Measurements from ENCODE around the gene ALX3.
"Not testable (repeated sequence)": the region's sequence is repeated elsewhere in the genome, so short reads cannot be mapped to it uniquely, and the experiment has no call there.

Gene ALX3

DNA sequence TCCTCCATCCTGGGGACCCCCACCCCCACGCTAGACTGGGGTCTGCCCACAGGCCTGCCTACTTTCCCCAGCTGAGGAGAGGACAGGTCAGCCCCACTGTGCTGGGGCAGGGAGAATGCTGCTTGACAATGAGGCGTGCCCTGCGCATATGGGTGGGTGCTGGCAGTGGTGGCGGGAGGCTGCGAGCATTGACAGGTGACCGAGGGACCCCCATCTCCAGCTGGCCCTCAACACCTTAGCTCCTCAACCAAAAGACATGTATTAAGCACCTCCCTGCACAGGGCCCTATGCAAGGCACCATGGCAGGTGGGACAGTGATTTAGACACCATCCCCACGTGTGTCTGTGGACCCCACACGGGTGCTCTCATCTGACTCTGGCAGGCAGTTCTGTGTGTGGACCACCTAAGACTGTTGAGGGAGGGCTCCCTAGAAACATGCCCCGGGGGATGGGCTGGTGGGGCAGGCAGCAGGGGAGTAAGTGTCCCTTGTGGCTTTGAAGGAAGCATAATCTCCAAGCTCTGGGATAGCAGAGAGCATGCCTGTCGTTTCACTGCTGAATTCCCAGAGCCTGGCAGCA lies 18.4 kb upstream of the ALX3 start:
- no peak for DNase-seq

GRCh38 chr1:110087812-110088738 lies 17.6 kb upstream of the ALX3 start:
- DNase-seq: no peak

DNA sequence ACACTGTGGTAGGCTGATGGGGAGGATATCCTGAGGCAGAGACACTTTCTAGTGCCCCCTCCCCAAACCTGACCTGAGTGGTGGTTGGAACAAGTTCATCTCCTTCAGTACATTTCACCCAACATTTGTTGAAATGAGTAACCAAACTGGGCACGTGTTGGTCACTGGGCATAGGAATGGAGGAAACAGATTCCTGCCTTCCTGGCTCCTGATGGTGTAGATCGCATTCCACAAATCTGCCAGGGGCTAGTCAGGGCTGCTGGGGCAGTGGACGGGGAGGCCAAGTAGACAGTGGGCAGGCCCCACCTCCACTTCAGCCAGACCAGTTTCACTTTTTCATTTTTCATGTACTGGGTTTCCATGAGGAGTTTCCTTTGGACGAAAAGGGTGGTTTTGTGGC lies 16.5 kb upstream of the ALX3 start:
- no peak for DNase-seq

GRCh38 chr1:110085671-110086070 lies 15.2 kb upstream of the ALX3 start:
- DNase-seq: no peak

- no peak for DNase-seq
Measured at GRCh38 chr1:110084227-110085078, 14.0 kb upstream of the ALX3 start.

DNA sequence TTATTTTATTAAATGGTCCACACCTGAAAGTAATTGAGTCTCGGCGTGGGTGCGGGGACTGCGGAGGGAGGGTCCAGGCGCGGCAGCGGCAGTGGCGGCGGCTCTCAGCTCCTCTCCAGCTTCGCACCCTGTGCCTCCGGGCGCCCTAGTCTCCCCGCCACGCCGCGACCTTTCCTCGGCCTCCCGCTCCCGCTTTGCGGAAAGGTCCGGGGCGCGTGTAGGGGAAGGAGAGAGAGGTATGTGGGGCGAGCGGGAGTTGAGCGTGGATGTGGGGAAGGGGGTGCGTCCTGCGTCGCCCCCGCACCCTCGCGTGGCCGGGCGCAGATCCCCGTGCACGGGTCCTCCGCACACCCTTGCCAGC lies 13.4 kb upstream of the ALX3 start:
- DNase-seq: no peak

- DNase-seq: no peak
Measured at GRCh38 chr1:110083061-110083865, 12.8 kb upstream of the ALX3 start.

- DNase-seq: no peak
Measured at GRCh38 chr1:110082477-110082876, 12.0 kb upstream of the ALX3 start.

- no peak for DNase-seq
Measured at GRCh38 chr1:110081061-110081460, 10.6 kb upstream of the ALX3 start.

- DNase-seq: not testable (repeated sequence)
Measured at GRCh38 chr1:110079995-110080394, 9.5 kb upstream of the ALX3 start.

DNA sequence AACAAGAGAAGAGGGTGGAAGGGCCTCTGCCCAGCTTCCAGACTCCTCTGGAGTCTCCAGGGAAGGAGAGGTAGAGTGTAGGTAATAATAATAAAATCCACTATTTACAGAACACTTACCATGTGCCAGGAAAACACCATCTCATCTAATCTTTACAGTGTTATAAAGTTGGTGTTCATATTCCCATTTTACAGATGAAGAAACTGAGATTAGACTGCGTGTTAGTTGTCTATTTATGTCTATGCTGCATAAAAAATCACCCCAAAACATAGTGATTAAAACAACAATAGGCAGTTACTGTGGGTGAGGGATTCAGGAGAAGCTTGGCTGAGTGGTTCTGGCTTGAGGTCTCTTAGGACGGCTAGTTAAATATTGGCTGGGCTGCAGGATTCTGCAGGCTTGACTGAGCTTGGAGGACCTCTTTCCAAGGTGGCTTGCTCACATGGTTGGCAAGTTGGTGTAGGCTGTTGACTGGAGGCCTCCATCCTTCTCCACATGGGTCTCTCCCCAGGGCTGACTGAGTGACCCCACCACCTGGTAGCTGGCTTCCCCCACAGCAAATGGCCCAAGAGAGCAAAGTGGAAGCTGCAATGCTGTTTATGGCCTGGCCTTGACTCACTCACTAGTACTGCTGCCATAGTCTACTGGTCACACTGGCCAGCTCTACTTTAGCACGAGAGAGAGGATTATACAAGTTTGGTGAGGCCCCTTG lies 6.5 kb upstream of the ALX3 start:
- no peak for DNase-seq

DNA sequence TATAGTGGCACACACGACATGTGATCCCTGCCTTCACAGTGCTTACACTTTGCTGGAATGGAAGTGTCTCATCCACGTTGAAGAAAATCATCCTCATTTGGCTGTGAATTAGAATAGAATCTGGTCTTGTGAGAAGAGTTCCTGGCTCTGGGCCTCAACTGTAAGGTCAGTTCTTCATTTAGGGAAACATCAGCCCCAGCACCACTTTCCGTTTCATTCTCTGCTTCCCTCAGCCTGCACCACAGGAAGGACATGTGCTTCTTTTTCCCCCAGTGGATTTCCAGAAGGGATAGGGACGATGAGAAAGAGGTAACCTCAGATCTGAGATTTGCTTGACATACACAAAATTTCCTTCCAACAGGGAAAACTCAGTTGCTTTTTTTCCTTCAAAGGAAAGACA lies 3.7 kb upstream of the ALX3 start:
- no peak for DNase-seq

- no peak for DNase-seq
Measured at GRCh38 chr1:110070282-110070669, 196 bp downstream of the ALX3 start.

DNA sequence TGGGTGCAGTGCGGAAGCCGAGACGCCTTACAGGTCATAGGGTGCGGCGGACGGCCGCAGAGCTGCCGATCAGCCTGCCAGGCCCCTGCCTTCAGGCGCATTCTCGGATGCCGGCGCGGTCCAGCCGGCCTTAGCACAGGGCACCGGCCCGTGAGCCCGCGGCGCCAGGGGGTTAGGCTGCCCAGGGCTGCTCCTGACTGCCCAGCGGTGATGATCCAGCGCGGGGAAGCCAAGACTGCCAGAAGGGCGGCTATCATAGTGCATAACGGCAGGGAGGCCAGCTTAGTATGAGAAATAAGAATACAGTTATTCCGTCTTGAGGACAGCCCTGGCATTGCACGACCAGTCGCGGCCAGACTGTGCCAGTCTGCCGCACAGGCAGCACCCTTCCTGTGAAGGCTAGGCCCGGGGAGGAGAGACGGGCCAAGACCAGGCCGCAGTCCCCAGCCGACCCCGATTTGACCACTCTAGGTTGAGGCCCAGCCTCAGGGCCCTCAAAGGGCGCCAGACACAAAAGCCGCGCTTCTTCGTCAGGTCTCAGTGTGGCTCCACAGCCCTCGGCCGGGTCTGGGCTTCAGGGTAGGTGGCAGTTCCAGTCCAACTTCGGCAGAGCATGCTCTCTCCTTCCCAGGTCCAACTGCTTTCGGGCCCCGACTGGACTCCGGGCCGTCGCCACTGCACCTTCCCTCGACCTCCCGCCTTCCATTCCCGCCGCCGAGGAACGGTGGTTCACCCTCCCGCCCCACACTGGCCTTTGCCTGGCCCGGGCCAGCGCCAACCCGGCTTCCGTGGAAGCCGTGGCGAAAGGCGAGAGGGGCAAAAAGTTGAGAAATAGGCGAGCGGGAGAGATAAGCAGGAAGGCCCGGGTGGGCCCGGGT lies 829 bp downstream of the ALX3 start:
- DNase-seq: no peak

DNA sequence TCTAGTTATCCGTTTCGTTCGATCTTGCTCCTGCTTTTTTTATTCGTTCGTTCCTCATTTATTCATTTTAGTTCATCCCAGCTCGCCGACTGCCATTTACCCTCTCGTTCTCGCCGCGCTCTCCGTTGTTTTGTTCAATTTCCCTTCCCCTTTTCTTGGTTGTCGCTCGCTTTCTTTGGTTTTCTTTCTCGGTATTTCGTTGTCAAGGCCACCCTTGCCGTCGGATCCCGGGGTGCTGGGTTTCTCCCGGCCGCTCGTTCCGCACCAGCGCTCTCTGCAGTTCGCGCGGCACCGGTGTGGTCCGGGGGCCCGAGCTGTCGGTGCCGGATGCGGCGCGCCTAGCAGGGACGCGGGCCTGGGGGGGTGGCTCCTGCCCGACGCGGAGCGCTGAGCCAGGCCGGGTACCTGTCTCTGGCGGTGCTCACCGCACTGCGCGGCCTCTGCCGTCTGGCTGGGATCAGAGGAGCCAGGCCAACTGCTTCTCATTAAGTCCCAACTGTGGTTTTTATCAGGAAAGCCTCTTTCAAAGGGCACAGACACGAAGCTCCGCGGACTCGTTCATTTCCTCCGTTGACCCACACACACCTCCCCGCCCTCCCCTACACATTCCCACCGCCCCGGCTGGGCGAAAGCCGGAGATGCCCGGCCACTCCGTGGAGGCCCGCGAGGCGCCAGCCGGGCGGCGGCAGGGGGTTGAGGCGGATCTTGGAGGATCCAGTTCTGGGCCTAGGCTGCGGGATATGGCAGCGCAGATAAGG lies 1.6 kb downstream of the ALX3 start:
- DNase-seq: no peak

- DNase-seq: no peak
Measured at GRCh38 chr1:110067893-110068645, 2.4 kb downstream of the ALX3 start.

- no peak for DNase-seq
Measured at GRCh38 chr1:110067479-110067892, 3.0 kb downstream of the ALX3 start.

DNA sequence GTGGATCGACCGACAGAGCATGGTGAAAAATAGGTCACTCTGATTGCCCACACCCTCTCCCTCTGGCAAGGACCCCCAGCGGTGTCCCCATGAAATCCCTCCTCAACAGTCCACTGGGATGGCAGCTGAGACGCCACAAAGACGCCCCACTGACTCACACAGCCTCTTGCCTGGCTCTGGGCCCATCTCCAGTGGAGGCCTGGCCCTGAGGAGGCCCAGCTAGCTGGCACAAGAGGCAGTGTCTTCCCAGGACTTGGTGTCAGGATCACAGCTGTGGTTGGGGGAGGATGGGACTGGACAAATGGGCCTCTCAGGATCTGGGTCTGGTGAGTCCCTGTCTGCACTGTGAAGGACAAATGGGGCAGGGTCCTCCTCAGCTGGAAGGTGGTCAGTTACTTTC lies 4.6 kb downstream of the ALX3 start:
- DNase-seq: no peak

DNA sequence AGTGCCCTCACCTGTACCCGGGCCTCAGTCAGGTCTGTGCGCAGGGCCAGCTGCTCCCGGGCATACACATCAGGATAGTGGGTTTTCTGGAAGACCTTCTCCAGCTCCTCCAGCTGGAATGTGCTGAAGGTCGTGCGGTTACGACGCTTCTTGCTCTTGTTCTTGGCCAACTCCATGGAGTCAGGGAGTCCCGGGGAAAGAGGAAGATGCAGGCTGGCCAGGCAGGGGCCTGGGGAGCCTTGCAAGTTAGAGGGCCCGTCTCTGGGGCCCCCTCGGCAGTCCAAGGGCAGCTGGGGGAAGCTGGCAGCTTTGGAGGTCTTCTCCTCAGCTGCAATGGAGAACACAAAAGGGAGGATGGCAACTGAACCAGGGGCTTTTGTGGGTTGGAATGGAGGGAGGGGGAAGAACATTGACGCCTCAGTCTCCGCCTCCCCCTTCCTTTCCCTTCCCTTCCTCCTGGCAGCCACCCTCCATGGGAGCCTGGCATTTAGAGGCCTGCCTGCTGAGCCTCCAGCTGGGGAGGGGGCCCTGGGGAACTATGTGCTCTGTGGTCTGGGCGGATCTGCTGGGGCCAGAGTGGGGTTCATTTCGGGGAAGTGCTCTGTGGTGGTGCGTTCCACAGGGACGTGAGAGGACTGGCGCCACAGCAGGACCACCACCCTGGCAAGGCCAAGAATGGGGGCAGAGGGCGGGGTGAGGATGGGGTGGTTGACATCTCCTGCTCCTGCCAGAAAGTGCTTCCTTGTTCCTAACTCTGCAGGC lies 5.7 kb downstream of the ALX3 start:
- no peak for DNase-seq

Measured in activated CD4-positive, CD25-positive, alpha-beta regulatory T cell treated with anti-CD3 and anti-CD28 coated beads, Interleukin-2, amount 50 U/mL, for 72 hours (primary cell).